ENCODE data around the gene EXOG. TPM values are rescaled to one million over a fixed set of nuclear protein-coding genes. Genes with fewer than 3 reads are reported as not detected.
"Not testable (repeated sequence)": the region's sequence is repeated elsewhere in the genome, so short reads cannot be mapped to it uniquely, and the experiment has no call there.

Gene EXOG
- total RNA-seq, 1 donor from 2014 or later, result 26.2 TPM

DNA sequence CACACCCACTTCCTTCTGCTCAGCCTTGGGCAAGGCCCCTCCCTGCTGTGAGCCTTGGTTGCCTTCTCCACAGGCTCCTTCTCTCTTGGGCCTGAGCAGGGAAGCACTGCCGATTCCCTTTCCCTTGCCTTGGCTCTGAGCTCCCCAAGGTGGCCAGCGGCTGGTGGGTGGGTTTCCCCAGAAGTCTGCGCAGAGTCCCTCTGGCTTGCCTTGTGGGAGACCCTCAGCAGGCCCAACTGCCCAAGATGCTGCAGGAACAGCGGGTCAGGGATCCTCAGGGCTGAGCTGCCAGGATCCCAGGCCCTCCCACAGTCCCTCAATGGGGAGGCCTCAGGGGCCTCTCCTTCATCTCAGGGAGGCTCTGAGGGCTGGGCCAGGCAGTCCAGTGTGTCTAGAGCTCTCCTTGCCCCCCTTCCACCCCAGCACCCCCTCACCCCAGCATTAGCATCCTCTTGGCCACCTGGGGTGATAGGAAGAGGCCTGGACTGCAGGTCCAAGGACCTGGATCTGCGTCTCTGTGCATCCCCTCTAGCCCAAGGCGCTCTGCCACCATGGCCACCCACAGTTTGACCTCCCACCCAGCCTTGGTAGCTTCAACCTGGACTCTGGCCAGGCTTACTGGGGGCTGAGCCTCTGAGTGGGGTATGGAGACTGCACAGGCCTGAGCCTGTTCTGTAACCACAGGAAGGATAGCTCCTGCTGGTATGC, 68.6 kb downstream of the EXOG start:
- no peak overlapping the region for H3K4me3 Mint-ChIP-seq
- H3K4me1 Mint-ChIP-seq, result no peaks in the 10 kb centered on the region
- no peaks in the 10 kb centered on the region for H3K36me3 Mint-ChIP-seq (ENCODE audit: low read depth)
- no peaks in the 10 kb centered on the region for H3K27me3 Mint-ChIP-seq (ENCODE audit: low read depth)
- TF ChIP-seq, protein P1, sequence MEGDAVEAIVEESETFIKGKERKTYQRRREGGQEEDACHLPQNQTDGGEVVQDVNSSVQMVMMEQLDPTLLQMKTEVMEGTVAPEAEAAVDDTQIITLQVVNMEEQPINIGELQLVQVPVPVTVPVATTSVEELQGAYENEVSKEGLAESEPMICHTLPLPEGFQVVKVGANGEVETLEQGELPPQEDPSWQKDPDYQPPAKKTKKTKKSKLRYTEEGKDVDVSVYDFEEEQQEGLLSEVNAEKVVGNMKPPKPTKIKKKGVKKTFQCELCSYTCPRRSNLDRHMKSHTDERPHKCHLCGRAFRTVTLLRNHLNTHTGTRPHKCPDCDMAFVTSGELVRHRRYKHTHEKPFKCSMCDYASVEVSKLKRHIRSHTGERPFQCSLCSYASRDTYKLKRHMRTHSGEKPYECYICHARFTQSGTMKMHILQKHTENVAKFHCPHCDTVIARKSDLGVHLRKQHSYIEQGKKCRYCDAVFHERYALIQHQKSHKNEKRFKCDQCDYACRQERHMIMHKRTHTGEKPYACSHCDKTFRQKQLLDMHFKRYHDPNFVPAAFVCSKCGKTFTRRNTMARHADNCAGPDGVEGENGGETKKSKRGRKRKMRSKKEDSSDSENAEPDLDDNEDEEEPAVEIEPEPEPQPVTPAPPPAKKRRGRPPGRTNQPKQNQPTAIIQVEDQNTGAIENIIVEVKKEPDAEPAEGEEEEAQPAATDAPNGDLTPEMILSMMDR (conservative IDR thresholded peaks at IDR 0.05), result no peak
- no peaks in the 10 kb centered on the region for H3K9me3 Mint-ChIP-seq
- no peak for DNase-seq (ENCODE audit: low read depth, low spot score)
- H3K27ac Mint-ChIP-seq (ENCODE audit: unreplicated experiment), result no peak overlapping the region

DNA sequence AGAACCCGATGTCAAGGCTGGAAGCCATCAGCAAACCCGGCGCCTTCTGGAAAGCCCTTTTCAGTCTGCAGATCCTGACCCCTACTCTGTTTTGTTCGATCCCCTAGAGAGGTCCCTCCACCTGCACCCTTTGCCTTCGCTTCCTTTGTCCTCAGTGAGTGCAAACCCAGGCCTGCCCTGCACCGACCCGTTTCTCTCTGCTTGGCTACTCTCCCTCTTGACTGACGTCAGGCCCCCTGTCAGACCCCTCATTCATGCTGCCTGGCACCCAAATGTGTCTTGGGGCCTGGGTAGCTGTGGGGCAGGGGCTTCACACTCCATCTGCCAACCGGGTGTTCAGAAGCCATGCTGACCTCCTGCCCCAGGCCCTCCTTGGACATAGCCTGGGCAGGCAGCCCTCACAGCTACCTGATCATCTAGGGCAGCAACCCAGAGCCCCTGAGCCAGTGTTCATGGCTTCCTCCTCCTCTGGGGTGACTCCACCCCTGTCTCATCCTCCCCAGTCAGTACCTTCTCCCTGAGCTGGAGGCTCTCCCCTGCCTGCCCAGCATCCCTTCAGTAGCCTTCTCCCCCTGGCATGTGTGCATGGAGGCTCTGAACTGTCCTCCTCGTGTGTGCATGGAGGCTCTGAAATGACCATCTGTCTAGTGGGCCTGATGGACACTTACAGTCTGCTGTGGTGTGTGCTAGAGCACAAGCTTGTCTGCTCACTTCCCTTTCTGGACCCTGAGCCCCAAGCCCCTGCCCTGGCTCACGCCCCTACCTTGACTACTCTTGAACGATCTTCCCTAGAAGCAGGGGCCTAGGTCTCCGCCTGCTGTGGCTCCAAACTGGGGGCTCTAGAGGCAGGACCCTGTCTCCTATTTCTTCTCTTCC, 69.4 kb downstream of the EXOG start:
- H3K27ac Mint-ChIP-seq (ENCODE audit: unreplicated experiment), result peak overlapping the region; percentile 71
- TF ChIP-seq, protein P1 (conservative IDR thresholded peaks at IDR 0.05), result no peak
- H3K27me3 Mint-ChIP-seq (ENCODE audit: low read depth), result no peaks in the 10 kb centered on the region
- no peaks in the 10 kb centered on the region for H3K36me3 Mint-ChIP-seq (ENCODE audit: low read depth)
- DNase-seq (ENCODE audit: low read depth, low spot score), result no peak
- no peaks in the 10 kb centered on the region for H3K9me3 Mint-ChIP-seq
- H3K4me3 Mint-ChIP-seq, result no peak overlapping the region
- H3K4me1 Mint-ChIP-seq, result no peaks in the 10 kb centered on the region

DNA sequence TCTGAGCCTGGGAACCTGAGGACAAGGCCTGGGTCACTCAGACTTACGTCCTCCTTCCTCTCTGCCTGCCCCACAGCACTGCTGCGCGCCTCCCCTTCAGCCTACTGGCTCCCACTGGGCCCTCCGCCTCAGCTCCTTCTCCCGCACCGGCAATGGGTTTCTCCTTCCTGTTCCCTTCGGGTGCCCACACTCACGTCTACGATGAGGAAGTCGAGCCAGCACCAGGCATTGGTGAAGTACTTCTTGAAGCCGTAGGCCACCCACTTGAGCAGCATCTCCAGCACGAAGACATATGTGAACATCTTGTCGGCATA, 70.0 kb downstream of the EXOG start:
- DNase-seq (ENCODE audit: low read depth, low spot score), result no peak

DNA sequence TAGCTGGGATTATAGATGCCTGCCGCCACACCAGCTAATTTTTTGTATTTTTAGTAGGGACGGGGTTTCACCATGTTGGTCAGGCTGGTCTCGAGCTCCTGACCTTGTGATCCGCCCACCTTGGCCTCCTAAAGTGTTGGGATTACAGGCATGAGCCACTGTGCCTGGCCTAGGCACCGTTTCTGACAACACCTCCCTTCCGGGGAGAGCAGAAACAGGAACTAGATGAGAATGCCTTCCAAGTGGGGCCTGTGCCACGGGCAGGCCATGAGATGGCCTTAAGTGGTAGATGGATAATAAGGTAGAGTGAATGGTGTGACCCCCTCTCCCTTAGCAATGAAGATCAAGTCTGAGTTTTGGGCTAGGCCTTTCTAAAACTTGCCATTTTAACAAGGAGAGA, 70.7 kb downstream of the EXOG start:
- H3K4me3 Mint-ChIP-seq; H3K36me3 Mint-ChIP-seq (ENCODE audit: low read depth); H3K27me3 Mint-ChIP-seq (ENCODE audit: low read depth); DNase-seq (ENCODE audit: low read depth, low spot score); H3K4me1 Mint-ChIP-seq; H3K9me3 Mint-ChIP-seq; H3K27ac Mint-ChIP-seq (ENCODE audit: unreplicated experiment): not testable (repeated sequence)

More for the DNA sequence above, 70.0 kb downstream of the EXOG start:
- Mint-ChIP-seq H3K27ac (ENCODE audit: unreplicated experiment) (peak overlapping the region; percentile 71), H3K27me3 (ENCODE audit: low read depth) (no peaks in the 10 kb centered on the region), H3K4me3 (no peak overlapping the region), H3K36me3 (ENCODE audit: low read depth) (no peaks in the 10 kb centered on the region), H3K4me1 (no peaks in the 10 kb centered on the region), H3K9me3 (no peaks in the 10 kb centered on the region)
- TF ChIP-seq, protein P1 (conservative IDR thresholded peaks at IDR 0.05), result no peak

DNA sequence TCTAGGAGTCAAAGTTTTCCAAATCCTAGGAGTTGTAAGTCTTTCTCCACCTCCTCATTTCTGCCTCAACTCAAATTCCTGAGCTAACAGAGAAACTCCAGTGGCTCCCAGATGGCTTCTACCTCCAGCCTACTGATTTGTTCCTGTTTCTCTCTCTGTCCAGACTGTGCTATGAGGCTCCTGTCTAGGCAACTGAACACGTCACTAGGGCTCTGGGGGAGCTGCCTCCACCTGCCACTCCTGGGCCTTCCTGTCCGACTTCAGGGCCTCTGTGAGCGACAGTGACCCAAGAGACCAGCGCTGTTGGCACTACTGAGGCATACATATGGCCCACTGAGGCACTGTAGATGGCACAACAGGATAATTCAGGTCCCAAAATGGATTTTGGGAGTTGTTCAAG, 71.4 kb downstream of the EXOG start:
- TF ChIP-seq, protein P1 (conservative IDR thresholded peaks at IDR 0.05), result no peak
- no peak overlapping the region for H3K27ac Mint-ChIP-seq (ENCODE audit: unreplicated experiment)
- no peak overlapping the region for H3K4me3 Mint-ChIP-seq
- no peak for DNase-seq (ENCODE audit: low read depth, low spot score)
- no peaks in the 10 kb centered on the region for H3K36me3 Mint-ChIP-seq (ENCODE audit: low read depth)
- no peaks in the 10 kb centered on the region for H3K9me3 Mint-ChIP-seq
- no peaks in the 10 kb centered on the region for H3K27me3 Mint-ChIP-seq (ENCODE audit: low read depth)
- H3K4me1 Mint-ChIP-seq, result no peaks in the 10 kb centered on the region

DNA sequence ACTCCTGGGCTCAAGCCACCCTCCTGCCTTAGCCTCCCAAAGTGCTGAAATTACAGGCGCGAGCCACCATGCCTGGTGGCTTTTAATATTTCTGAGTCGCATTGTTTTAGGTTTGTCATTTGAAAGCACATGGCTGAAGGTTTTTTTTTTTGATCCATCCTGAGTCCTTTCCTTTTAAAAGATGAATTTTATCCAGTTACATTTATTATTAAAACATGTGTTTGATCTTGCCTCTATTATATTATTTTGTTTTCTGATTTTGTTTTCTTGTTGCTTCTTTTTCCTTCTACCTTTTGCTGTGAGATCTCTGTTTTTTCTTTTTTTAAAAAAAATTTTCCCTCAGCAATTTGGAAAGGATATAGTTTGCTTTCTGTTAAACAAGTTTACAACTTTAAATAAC, 77.0 kb downstream of the EXOG start:
- Mint-ChIP-seq H3K36me3 (ENCODE audit: low read depth) (no peaks in the 10 kb centered on the region), H3K27ac (ENCODE audit: unreplicated experiment) (no peak overlapping the region), H3K4me3 (no peak overlapping the region), H3K4me1 (no peaks in the 10 kb centered on the region), H3K9me3 (no peaks in the 10 kb centered on the region), H3K27me3 (ENCODE audit: low read depth) (no peaks in the 10 kb centered on the region)
- TF ChIP-seq, protein P1 (conservative IDR thresholded peaks at IDR 0.05), result no peak
- no peak for DNase-seq (ENCODE audit: low read depth, low spot score)
